Transverse colon (tissue), 4 donors: Measurements from ENCODE around the gene GCNT1. TPM values are rescaled to one million over a fixed set of nuclear protein-coding genes. Genes with fewer than 3 reads are reported as not detected.

Experiments used
- DNase-seq: peaks from one replicate; pipeline ENCODE4 v3.0.0-alpha.2; 2019
- H3K27ac ChIP-seq, 4 donors: fragments of 200-600 bp; sonication (generic); 2 replicates each; pipeline ENCODE4 v1.5.1; 2016 to 2018; ENCODE audit warnings: inconsistent platforms in 4 of 4
- H3K27me3 ChIP-seq: fragments of 200-600 bp; sonication (generic); 2 replicates; pipeline ENCODE4 v1.5.1; 2017; ENCODE audit warnings: inconsistent platforms
- H3K36me3 ChIP-seq, 4 donors: fragments of 200-600 bp; sonication (generic); 2 replicates each; pipeline ENCODE4 v1.5.1; 2017 to 2019; ENCODE audit warnings: inconsistent platforms in 4 of 4
- H3K4me1 ChIP-seq, 4 donors: fragments of 200-600 bp; sonication (generic); 2 replicates each; pipeline ENCODE4 v1.5.1; 2017 to 2020; ENCODE audit warnings: inconsistent platforms in 4 of 4
- H3K4me3 ChIP-seq, 4 donors: fragments of 200-600 bp; sonication (generic); 1 replicate in 1 of 4; 2 replicates in 3 of 4; pipeline versions ENCODE4 v1.5.1 to v1.6.1; 2017 to 2019; ENCODE audit warnings: inconsistent platforms in 4 of 4
- H3K9me3 ChIP-seq, 2 donors: fragments of 200-600 bp; sonication (generic); 2 replicates each; pipeline ENCODE4 v1.5.1; 2017 to 2019; ENCODE audit warnings: inconsistent platforms in 2 of 2
- EP300 ChIP-seq: sonication (generic); formaldehyde crosslinking; IDR thresholded peaks from one replicate; pipeline ENCODE4 v1.6.1; 2017; ENCODE audit warnings: antibody characterized with exemption, low read depth
- POLR2A ChIP-seq: fragments of 450-650 bp; IDR thresholded peaks from one replicate; pipeline ENCODE4 v1.6.1; 2016; ENCODE audit warnings: antibody characterized with exemption, mild to moderate bottlenecking, moderate library complexity
- POLR2AphosphoS5 ChIP-seq, 3 donors: sonication (generic); formaldehyde crosslinking; IDR thresholded peaks; one replicate each; pipeline ENCODE4 v1.6.1; 2016; ENCODE audit warnings: antibody characterized with exemption in 3 of 3
- WGBS, 2 donors: methylation state at CpG; one replicate each; pipeline ENCODE4 v1.1.5; 2018; ENCODE audit warnings: low coverage in 1 of 2; 5-methylcytosine and 5-hydroxymethylcytosine counted together
- in situ Hi-C, 4 donors: fragments of 200-750 bp; cut with MboI; loops; one replicate each; pipeline versions ENCODE4 v1.15.0 to v1.15.1; 2017; ENCODE audit warnings: low sequenced_read_pairs in 3 of 4, low pct_ligation_motif_present in 1 of 4, low pct_unique_long_range_greater_than_20kb in 1 of 4
- intact Hi-C: fragments of 100-400 bp; cut with DNase I; formaldehyde crosslinking; loops from one replicate; pipeline ENCODE4 v1.15.1; 2023; ENCODE audit warnings: low total_unique reads
- total RNA-seq, 4 donors: library from RNA; depleted of rRNA; stranded (reverse); fragments of >200 nt; gene quantifications; one replicate each; pipeline ENCODE4 v1.1.0, GENCODE V29; 2016
- TF ChIP-seq, protein P1 (sequence below), 5 experiments: fragments of 200-600 bp in 3 of 5; fragments of 450-650 bp in 2 of 5; sonication (generic) in 3 of 5; IDR thresholded peaks; 1 replicate in 2 of 5; 2 replicates in 3 of 5; pipeline ENCODE4 v1.5.1; 2016 to 2017; ENCODE audit warnings: antibody characterized with exemption in 5 of 5, inconsistent platforms in 3 of 5, mild to moderate bottlenecking in 2 of 5, moderate library complexity in 1 of 5

GCNT1 gene
- total RNA-seq, result 10 to 100 TPM; 12.7 to 52.0 (median 27.8) TPM

DNA sequence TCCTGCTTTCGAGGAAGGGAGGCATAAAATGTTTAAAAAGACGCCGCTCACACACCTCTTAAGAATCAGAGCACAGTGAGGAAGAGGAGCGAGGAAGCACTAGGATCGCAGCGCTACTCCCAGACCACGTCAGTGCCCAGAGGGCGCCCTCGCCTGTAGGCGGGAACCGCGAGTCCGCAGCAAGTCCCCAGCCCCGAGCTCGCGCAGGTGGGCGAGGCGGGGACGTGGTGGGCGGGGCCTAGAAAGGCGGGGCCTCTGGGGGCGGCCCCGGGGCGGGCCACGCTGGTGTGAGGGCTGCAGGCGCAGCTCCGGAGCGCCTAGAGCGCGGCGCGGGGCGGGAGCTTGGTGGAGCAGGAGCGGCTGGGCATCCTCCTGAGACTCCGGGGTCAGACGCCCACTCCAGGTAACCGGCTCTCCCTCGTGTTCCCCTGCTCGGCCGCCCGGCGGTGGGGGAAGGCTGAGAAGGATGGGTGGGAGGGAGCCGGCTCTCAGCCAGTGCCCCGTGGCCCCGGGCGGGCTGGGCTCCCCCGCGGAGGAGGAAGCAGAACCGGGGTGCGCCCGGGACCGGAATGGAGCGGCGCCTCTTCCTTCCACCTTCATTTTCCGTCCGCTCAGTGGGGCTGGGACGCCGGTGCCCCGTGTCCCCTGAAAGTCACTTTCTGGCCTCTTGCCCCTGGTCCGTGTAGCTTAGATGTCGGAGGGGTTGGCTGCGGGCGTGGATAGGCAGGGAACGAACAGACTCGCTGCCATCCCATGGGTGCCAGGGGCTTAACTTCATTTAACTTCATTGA is at the start of gene GCNT1:
GCNT1 (plus strand) TSS at position 280 of the 791 bp plus-strand sequence. CDS start 43,200 bp downstream, outside the sequence.
- H3K36me3 ChIP-seq, result no peaks in the 10 kb centered on the region
- H3K4me1 ChIP-seq, result peaks cover 0 to 49% (median 27%) of the 10 kb centered on the region in 4 donors
- no peaks in the 10 kb centered on the region for H3K9me3 ChIP-seq
- intact Hi-C loops (loop anchor here (10.0 kb wide), 2 partner anchors 246 to 536 kb away; no protein-coding TSS in a partner anchor), in situ Hi-C loops (loop anchor here in 2 of 4 donors (25.0 kb wide), 2 partner anchors 153 to 553 kb away; partner anchors contain the start of gene FOXB2 (in 1 of the 2))
- peak within 1 kb of the TSS; percentile 71 to 87 (median 84) for H3K27ac ChIP-seq
- peak within 1 kb of the TSS; percentile 63 to 81 (median 70) for H3K4me3 ChIP-seq
- WGBS, 2 donors, result 0 to 3% methylated on average over 1 to 30 of the region's 65 CpGs
- peak; percentile 75 to 94 (median 83) for TF ChIP-seq POLR2AphosphoS5 (IDR thresholded peaks at IDR 0.05)
- TF ChIP-seq, protein P1, sequence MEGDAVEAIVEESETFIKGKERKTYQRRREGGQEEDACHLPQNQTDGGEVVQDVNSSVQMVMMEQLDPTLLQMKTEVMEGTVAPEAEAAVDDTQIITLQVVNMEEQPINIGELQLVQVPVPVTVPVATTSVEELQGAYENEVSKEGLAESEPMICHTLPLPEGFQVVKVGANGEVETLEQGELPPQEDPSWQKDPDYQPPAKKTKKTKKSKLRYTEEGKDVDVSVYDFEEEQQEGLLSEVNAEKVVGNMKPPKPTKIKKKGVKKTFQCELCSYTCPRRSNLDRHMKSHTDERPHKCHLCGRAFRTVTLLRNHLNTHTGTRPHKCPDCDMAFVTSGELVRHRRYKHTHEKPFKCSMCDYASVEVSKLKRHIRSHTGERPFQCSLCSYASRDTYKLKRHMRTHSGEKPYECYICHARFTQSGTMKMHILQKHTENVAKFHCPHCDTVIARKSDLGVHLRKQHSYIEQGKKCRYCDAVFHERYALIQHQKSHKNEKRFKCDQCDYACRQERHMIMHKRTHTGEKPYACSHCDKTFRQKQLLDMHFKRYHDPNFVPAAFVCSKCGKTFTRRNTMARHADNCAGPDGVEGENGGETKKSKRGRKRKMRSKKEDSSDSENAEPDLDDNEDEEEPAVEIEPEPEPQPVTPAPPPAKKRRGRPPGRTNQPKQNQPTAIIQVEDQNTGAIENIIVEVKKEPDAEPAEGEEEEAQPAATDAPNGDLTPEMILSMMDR (IDR thresholded peaks at IDR 0.05), result peak in 4 of 5 experiments; percentile 32 to 63 (median 36)
- no peak for TF ChIP-seq EP300
- peak; percentile 91 for TF ChIP-seq POLR2A
- no peaks in the 10 kb centered on the region for H3K27me3 ChIP-seq
- peak; percentile 97 for DNase-seq

- intact Hi-C loops, result no loop called here
- WGBS, 2 donors, result 48 to 71% methylated on average over 1 to 2 of the region's 2 CpGs
- Histone ChIP-seq H3K9me3 (peaks cover 0 to 7% of the 10 kb centered on the region in 2 donors), H3K4me1 (peaks cover 0 to 9% (median 0%) of the 10 kb centered on the region in 4 donors), H3K27ac (no peak overlapping the region), H3K27me3 (no peaks in the 10 kb centered on the region), H3K36me3 (no peaks in the 10 kb centered on the region), H3K4me3 (no peak overlapping the region)
- TF ChIP-seq, protein P1 (IDR thresholded peaks at IDR 0.05), result no peak
- TF ChIP-seq POLR2A (no peak), EP300 (no peak), POLR2AphosphoS5 (IDR thresholded peaks at IDR 0.05) (no peak)
- DNase-seq, result no peak
- in situ Hi-C loops, result no loop called here
Observed at GRCh38 chr9:76412638-76413037, 46.3 kb upstream of the GCNT1 start.

- no peak for DNase-seq
- H3K4me3 ChIP-seq, result no peak overlapping the region
- H3K36me3 ChIP-seq, result no peaks in the 10 kb centered on the region
- peaks cover 0 to 9% (median 0%) of the 10 kb centered on the region in 4 donors for H3K4me1 ChIP-seq
- peaks cover 0 to 7% of the 10 kb centered on the region in 2 donors for H3K9me3 ChIP-seq
- no peak overlapping the region for H3K27ac ChIP-seq
- intact Hi-C loops, result no loop called here
- H3K27me3 ChIP-seq, result no peaks in the 10 kb centered on the region
- in situ Hi-C loops, result no loop called here
- no peak for TF ChIP-seq EP300
- TF ChIP-seq POLR2A, result no peak
- TF ChIP-seq, protein P1 (IDR thresholded peaks at IDR 0.05), result no peak
- no peak for TF ChIP-seq POLR2AphosphoS5 (IDR thresholded peaks at IDR 0.05)
Observed at GRCh38 chr9:76413658-76414057, 45.3 kb upstream of the GCNT1 start.

- TF ChIP-seq POLR2A (no peak), EP300 (no peak), POLR2AphosphoS5 (IDR thresholded peaks at IDR 0.05) (no peak)
- TF ChIP-seq, protein P1 (IDR thresholded peaks at IDR 0.05), result no peak
- H3K27me3 ChIP-seq, result no peaks in the 10 kb centered on the region
- H3K4me1 ChIP-seq, result peaks cover 0 to 10% (median 0%) of the 10 kb centered on the region in 4 donors
- DNase-seq, result no peak
- intact Hi-C loops, result no loop called here
- 75% methylated on average over 4 of the region's 4 CpGs; no CpG with 5 or more reads in 1 of the 2 donors for WGBS, 2 donors
- no peak overlapping the region for H3K4me3 ChIP-seq
- H3K9me3 ChIP-seq, result peaks cover 0 to 7% of the 10 kb centered on the region in 2 donors
- in situ Hi-C loops, result no loop called here
- H3K36me3 ChIP-seq, result no peaks in the 10 kb centered on the region
- no peak overlapping the region for H3K27ac ChIP-seq
Observed at GRCh38 chr9:76414661-76415060, 44.3 kb upstream of the GCNT1 start.
